ENCODE data around the gene ITGB5.

DNA sequence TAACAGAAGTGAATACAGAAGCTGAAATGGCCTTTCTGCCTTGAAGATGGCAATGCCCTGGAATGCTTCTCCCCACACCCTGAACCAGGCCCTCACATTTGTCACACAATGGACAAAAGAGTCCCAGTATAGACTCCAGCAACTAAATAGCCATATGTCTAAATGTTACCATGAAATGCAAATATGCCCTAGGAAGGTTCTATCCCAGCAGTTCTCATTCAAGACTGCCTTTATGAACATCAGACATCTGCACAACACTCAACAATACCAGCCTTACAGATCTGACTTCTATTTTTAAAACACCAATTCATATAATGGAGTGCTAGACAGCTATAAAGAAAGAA lies 7.9 kb downstream of the ITGB5 start:
- TF ChIP-seq SIN3A (IDR thresholded peaks at IDR 0.05; ENCODE audit: borderline replicate concordance, insufficient read depth, low read length) (no peak), POLR2AphosphoS5 (IDR thresholded peaks at IDR 0.05; ENCODE audit: low read depth, low read length) (no peak), FOXP2 (optimal IDR thresholded peaks at IDR 0.05; ENCODE audit: borderline replicate concordance, extremely low read depth, extremely low read length, insufficient read depth) (no peak)

Data from PFSK-1 (cell line).